Heart left ventricle (tissue), 13 donors: ENCODE results near the gene KDM2A.

ENCODE experiments used
- POLR2A ChIP-seq, 2 donors: fragments of 450-650 bp; IDR thresholded peaks; one replicate each; pipeline ENCODE4 v1.6.1; 2017; ENCODE audit warnings: antibody characterized with exemption in 2 of 2, mild to moderate bottlenecking in 2 of 2, moderate library complexity in 2 of 2
- TF ChIP-seq, protein P1 (sequence below), 12 donors: fragments of 200-600 bp; sonication (generic) in 4 of 12; IDR thresholded peaks; one replicate each; pipeline versions ENCODE4 v1.5.0 to v1.8.0; 2018 to 2022; ENCODE audit warnings: antibody characterized with exemption in 12 of 12, mild to moderate bottlenecking in 5 of 12
- donor health status: ischemic (EF 13 %, LVEDD 7.1; RV severe dilation, severe dysfunction).
- donor health status: DM: no; HTN: yes; CAD: no.
- donor health status: DM: no; HTN: no; CAD: no.
- donor health status: ischemic (EF 25% LVEDD 6.9; RV normal size, moderate dysfunction).
- donor health status: ischemic (EF 25% LVEDD 5.7; RV mildly dilated, moderate dysfunction).
- donor health status: ischemic (EF 35%, LVEDD 5.7; RV mildly dilated, moderate dysfunction).
- donor health status: nonischemic (EF 11% LVEDD 7.7; RV severe dilation, severe dysfunction).
- donor health status: DM: yes; HTN: yes; CAD: no.
- donor health status: PGD.
- donor health status: ischemic (EF 29% LVEDD 5.4; RV normal size, mild dysfunction).
- donor health status: nonischemic (EF 23%, LVEDD 6.1; RV moderate dilation, normal function).

DNA sequence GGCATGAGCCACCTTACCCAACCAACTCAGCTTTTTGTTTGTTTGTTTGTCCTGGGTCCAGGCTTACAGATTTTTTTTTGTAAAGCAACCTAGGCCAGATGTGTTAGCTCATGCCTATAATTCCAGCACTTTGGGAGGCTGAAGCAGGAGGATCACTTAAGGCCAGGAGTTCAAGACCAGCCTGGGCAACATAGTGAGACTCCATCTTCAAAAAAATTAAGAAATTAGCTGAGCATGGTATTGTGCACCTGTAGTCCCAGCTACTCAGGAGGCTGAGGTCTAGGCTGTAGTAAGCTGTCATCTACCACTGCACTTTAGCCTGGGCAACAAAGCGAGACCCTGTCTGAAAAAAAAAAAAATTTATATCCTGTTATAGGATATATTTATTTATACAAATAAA lies 118.5 kb downstream of the KDM2A start:
- no peak for TF ChIP-seq POLR2A (IDR thresholded peaks at IDR 0.05)
- TF ChIP-seq, protein P1, sequence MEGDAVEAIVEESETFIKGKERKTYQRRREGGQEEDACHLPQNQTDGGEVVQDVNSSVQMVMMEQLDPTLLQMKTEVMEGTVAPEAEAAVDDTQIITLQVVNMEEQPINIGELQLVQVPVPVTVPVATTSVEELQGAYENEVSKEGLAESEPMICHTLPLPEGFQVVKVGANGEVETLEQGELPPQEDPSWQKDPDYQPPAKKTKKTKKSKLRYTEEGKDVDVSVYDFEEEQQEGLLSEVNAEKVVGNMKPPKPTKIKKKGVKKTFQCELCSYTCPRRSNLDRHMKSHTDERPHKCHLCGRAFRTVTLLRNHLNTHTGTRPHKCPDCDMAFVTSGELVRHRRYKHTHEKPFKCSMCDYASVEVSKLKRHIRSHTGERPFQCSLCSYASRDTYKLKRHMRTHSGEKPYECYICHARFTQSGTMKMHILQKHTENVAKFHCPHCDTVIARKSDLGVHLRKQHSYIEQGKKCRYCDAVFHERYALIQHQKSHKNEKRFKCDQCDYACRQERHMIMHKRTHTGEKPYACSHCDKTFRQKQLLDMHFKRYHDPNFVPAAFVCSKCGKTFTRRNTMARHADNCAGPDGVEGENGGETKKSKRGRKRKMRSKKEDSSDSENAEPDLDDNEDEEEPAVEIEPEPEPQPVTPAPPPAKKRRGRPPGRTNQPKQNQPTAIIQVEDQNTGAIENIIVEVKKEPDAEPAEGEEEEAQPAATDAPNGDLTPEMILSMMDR (IDR thresholded peaks at IDR 0.05) = no peak
